Stimulated activated effector memory CD8-positive, alpha-beta T cell treated with anti-CD3 and anti-CD28 coated beads, Interleukin-12 subunit alpha, Interleukin-12 subunit beta, amount 100 ng/mL, for 72 hours (primary cell): ENCODE data around the gene GNAS.

Experiments
- ATAC-seq: fragments of 150-1000 bp; cut with Tn5 transposase; 2 replicates; pipeline ENCODE4 v1.10.0; 2021
- DNase-seq, 2 donors: peaks; one replicate each; pipeline ENCODE4 v3.0.0; 2021 to 2022; ENCODE audit warnings: low spot score in 2 of 2
- H3K27ac Mint-ChIP-seq: one replicate; pipeline ENCODE4 v1.8.0; 2022; ENCODE audit warnings: mild to moderate bottlenecking, mixed read lengths
- H3K36me3 Mint-ChIP-seq: one replicate; pipeline ENCODE4 v1.8.0; 2022; ENCODE audit warnings: mild to moderate bottlenecking, mixed read lengths
- H3K4me1 Mint-ChIP-seq: one replicate; pipeline ENCODE4 v1.8.0; 2022; ENCODE audit warnings: mixed read lengths
- H3K4me3 Mint-ChIP-seq: one replicate; pipeline ENCODE4 v1.8.0; 2022; ENCODE audit warnings: mild to moderate bottlenecking, mixed read lengths
- H3K9me3 Mint-ChIP-seq: one replicate; pipeline ENCODE4 v1.8.0; 2022; ENCODE audit warnings: mixed read lengths

The GNAS gene

DNA sequence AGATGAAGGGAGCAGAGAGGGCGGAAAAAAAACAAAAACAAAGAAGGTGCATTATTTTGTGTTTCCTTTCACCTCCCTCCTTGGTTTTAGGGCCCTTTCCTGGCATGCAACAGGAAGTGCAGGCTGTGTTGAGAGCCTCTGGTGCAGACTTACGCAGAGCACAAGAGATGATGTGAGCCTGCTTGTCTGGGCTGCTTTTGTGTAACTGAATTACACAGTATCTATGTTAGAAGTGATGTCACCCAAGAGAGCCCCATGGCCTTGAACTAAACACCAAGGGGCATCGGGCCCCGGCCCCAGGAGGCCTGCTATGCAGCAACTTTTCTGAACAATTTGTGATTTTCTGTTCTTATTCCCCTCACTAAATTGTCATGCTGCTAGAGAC lies 25.5 kb downstream of the GNAS start:
- no peak overlapping the region for H3K4me3 Mint-ChIP-seq
- H3K36me3 Mint-ChIP-seq, result no peaks in the 10 kb centered on the region
- no peaks in the 10 kb centered on the region for H3K9me3 Mint-ChIP-seq
- peak overlapping the region; percentile 15 for H3K27ac Mint-ChIP-seq
- no peaks in the 10 kb centered on the region for H3K4me1 Mint-ChIP-seq
- ATAC-seq (peak; percentile 56), DNase-seq (no peak)

- ATAC-seq (no peak), DNase-seq (no peak)
- Mint-ChIP-seq H3K4me3 (no peak overlapping the region), H3K9me3 (no peaks in the 10 kb centered on the region), H3K27ac (peak overlapping the region; percentile 15), H3K4me1 (no peaks in the 10 kb centered on the region), H3K36me3 (no peaks in the 10 kb centered on the region)
Measured at GRCh38 chr20:58878399-58878798, 25.9 kb downstream of the GNAS start.

- H3K4me1 Mint-ChIP-seq, result no peaks in the 10 kb centered on the region
- no peaks in the 10 kb centered on the region for H3K9me3 Mint-ChIP-seq
- no peaks in the 10 kb centered on the region for H3K36me3 Mint-ChIP-seq
- ATAC-seq (no peak), DNase-seq (no peak)
- no peak overlapping the region for H3K27ac Mint-ChIP-seq
- no peak overlapping the region for H3K4me3 Mint-ChIP-seq
Measured at GRCh38 chr20:58880441-58880840, 27.9 kb downstream of the GNAS start.

GRCh38 chr20:58880994-58881752 lies 28.7 kb downstream of the GNAS start:
- ATAC-seq (no peak), DNase-seq (no peak)
- no peak overlapping the region for H3K27ac Mint-ChIP-seq
- no peaks in the 10 kb centered on the region for H3K36me3 Mint-ChIP-seq
- H3K4me3 Mint-ChIP-seq, result no peak overlapping the region
- H3K4me1 Mint-ChIP-seq, result no peaks in the 10 kb centered on the region
- H3K9me3 Mint-ChIP-seq, result no peaks in the 10 kb centered on the region

DNA sequence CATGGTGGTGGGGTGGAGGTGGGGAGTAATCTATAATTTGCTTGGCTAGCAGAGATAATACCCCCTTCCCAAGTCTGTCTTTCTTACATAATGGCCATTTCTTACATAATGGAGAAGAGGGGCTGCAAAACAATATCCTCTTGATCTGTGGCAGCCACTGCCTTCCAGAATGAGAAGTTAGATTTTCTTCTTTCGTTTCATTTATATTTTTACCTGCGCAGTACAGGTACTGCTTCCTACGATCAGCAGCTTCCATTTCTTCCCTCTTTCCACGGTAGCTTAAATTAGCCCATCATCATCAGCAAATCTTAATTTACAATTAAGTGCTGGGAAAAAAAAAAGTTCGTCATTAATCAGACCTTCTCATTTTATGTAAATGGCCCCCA lies 30.2 kb downstream of the GNAS start:
- ATAC-seq (no peak), DNase-seq (no peak)
- Mint-ChIP-seq H3K9me3 (no peaks in the 10 kb centered on the region), H3K4me1 (no peaks in the 10 kb centered on the region), H3K36me3 (no peaks in the 10 kb centered on the region), H3K4me3 (no peak overlapping the region), H3K27ac (no peak overlapping the region)

DNA sequence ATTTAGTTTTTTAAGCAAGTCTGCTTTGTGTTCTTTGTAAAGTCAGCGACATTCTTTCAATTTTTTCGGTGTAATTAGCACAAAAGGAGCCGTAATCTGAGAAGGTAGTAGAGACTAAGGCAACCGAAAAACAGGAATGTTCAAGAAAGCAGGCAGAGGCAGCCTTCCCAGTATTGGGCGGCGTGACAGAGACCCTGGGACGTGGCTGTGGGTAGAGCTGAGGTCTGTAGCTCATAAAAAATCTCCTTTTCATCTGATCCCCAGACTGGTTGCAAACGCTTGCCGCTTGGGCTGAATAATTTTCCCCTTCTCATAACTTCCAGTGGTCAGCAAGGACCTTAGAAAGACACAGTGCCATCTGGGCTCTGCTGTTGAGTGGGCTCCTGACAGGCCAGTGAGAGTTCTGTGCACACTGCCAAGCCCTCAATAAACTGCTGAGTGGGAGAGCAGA lies 30.8 kb downstream of the GNAS start:
- no peak overlapping the region for H3K4me3 Mint-ChIP-seq
- no peak overlapping the region for H3K27ac Mint-ChIP-seq
- no peak for ATAC-seq
- no peaks in the 10 kb centered on the region for H3K4me1 Mint-ChIP-seq
- no peaks in the 10 kb centered on the region for H3K36me3 Mint-ChIP-seq
- no peaks in the 10 kb centered on the region for H3K9me3 Mint-ChIP-seq
- no peak for DNase-seq

GRCh38 chr20:58884966-58885365 lies 32.5 kb downstream of the GNAS start:
- no peak for DNase-seq
- Mint-ChIP-seq H3K4me3 (no peak overlapping the region), H3K9me3 (no peaks in the 10 kb centered on the region), H3K27ac (no peak overlapping the region), H3K36me3 (peaks cover 10% of the 10 kb centered on the region), H3K4me1 (no peaks in the 10 kb centered on the region)
- no peak for ATAC-seq

GRCh38 chr20:58886546-58886945 lies 34.0 kb downstream of the GNAS start:
- H3K4me3 Mint-ChIP-seq, result no peak overlapping the region

DNA sequence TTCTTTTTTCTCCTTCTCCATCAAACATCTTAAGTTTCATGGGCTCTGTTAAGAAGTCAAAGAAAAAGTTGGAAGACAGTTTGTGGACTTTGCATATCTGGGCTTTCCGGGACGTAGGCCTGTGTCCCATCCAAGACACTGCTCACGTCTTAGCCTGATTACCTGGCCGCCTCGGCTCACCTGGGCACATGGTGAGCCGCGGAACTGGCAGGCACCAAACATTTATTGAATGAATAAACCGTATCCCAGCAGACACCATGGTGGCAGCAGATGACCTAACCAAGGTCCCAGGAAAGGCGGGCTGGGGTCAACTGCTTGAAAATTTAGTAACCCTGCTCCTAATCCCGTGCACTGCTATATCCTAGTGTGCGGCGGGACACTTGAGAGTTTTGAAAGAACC lies 35.6 kb downstream of the GNAS start:
- ATAC-seq (no peak), DNase-seq (no peak)
- peak overlapping the region; percentile 95 for H3K27ac Mint-ChIP-seq
- H3K4me3 Mint-ChIP-seq, result peak overlapping the region; percentile 87
- no peaks in the 10 kb centered on the region for H3K4me1 Mint-ChIP-seq
- H3K36me3 Mint-ChIP-seq, result peaks cover 34% of the 10 kb centered on the region
- no peaks in the 10 kb centered on the region for H3K9me3 Mint-ChIP-seq

More at GRCh38 chr20:58886546-58886945, 34.0 kb downstream of the GNAS start:
- no peaks in the 10 kb centered on the region for H3K4me1 Mint-ChIP-seq
- ATAC-seq, result no peak
- H3K27ac Mint-ChIP-seq, result no peak overlapping the region
- H3K36me3 Mint-ChIP-seq, result peaks cover 19% of the 10 kb centered on the region
- DNase-seq, result no peak
- H3K9me3 Mint-ChIP-seq, result no peaks in the 10 kb centered on the region

DNA sequence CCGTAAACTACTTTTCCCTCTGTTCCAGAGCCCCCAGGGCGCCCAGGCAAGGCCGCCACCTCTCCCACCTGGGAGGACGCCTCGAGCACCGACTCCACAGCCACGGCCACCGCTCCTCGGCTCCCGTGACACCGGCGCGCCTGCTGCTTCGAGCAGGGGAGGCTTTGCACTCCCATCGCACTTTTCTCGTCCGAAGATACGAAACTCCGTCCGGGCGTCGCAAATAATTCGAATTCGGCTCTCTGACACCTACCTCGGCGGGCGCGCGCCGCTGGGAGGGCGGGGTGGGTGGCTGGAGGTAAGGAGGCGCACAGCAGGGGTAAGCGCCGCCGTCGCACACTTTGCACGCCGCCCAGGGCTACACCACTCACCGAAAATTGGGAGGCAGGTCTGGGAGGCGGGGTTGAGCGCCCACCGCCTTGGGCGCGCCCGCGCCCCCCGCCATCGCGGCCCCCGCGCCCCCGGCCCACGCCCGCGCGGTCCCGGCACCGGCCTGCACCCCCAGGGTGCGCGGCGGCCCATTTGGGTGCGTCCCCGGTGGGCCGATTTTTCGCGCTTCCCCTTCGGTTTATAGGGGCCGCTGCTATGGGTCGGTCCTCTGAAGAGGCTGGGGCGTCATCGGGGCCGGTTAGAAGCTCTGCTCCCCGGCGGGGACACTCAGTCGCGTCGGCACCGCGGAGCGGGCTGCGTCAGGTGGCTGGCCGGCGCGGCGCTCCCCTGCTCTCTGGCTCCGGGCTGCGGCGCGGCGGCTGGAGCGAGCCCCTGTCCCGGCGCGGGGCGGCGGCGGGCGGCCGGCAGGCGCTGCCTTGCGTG lies 36.2 kb downstream of the GNAS start:
- peak; percentile 56 to 79 for DNase-seq
- H3K4me1 Mint-ChIP-seq, result peaks cover 6% of the 10 kb centered on the region
- peak overlapping the region; percentile 87 for H3K4me3 Mint-ChIP-seq
- ATAC-seq, result peak; percentile 77
- peaks cover 40% of the 10 kb centered on the region for H3K36me3 Mint-ChIP-seq
- peak overlapping the region; percentile 95 for H3K27ac Mint-ChIP-seq
- H3K9me3 Mint-ChIP-seq, result no peaks in the 10 kb centered on the region

DNA sequence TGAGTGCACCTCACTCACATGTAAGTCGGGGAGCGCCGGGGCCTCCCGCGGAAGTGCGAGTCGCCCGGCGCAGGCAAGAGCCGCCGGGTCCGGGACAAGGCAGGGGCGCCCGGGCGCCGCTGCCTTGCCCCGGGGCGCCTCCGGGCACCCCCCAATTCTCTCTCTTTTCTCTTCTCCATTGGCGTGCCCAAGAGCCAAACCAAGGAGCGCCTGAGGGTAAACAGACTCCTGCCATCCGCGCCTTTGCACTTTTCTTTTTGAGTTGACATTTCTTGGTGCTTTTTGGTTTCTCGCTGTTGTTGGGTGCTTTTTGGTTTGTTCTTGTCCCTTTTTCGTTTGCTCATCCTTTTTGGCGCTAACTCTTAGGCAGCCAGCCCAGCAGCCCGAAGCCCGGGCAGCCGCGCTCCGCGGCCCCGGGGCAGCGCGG lies 36.8 kb downstream of the GNAS start:
- Mint-ChIP-seq H3K36me3 (peaks cover 47% of the 10 kb centered on the region), H3K4me1 (peaks cover 12% of the 10 kb centered on the region), H3K9me3 (no peaks in the 10 kb centered on the region), H3K4me3 (peak overlapping the region; percentile 87), H3K27ac (peak overlapping the region; percentile 95)
- no peak for ATAC-seq
- DNase-seq, result no peak

DNA sequence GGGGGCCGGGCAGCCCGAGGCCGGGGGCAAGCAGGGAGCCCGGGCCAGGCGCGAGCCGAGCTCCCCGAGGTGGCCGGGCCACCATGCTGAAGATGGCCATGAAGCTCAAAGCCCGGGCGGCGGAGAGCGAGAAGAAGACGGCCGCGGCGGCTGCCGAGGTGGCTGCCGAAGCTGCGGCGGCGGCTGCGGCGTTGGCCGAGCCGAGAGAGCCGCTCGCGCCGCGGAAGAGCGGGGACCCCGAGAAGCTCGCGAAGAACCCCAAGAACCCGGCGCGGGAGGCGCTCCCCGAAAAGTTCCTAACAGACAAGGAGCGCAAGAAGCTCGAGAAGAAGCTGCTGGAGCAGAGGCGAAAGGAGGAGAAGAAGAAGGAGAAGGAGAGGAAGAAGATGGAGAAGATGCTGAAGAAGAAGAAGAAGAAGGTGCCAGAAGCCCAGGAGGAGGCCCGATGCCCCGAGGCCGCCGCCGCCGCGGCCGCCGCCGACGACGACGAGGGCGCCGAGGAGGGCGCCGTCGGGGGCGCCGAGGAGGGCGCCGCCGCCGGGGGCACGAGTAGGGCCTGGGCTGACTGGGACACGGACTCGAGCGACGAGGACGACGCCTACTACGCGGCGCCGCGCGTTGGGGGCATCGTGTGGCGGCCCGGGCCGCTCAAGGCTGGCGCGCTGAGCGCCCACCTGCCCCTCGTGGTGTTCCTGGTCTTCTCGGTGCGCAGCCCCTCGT lies 37.4 kb downstream of the GNAS start:
- peak overlapping the region; percentile 95 for H3K27ac Mint-ChIP-seq
- no peak for DNase-seq
- peaks cover 18% of the 10 kb centered on the region for H3K4me1 Mint-ChIP-seq
- H3K36me3 Mint-ChIP-seq, result peaks cover 53% of the 10 kb centered on the region
- H3K4me3 Mint-ChIP-seq, result peak overlapping the region; percentile 87
- no peaks in the 10 kb centered on the region for H3K9me3 Mint-ChIP-seq
- peak; percentile 5 for ATAC-seq

DNA sequence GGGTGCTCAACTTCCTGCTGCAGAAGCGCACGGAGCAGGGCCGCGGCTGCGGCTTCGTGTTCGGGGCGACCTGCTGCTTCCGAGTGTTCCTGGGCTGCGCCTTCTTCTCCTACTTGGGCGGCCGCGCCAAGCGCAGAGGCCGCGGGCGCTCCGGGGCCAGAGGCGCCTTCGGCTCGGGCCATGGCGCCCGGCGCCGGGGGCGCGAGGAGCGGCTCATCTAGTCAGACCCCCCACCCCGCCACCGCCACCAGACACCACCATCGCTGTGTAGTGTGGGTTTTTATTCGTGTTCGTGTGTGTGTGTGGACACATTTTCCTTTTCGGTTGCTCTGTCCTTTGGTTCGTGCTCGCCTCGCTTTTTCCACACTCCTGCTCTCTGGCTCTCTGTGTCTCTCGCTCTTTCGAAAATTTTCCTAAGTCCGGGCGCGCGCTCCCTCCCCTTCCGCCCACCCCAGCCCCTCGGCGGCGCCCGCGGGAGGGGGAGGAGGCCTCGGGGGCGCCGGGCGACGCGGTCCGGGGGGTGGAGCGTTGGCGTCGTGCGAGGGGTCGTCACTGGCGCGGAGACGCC lies 38.1 kb downstream of the GNAS start:
- Mint-ChIP-seq H3K4me1 (peaks cover 25% of the 10 kb centered on the region), H3K4me3 (peak overlapping the region; percentile 87), H3K9me3 (no peaks in the 10 kb centered on the region), H3K27ac (peak overlapping the region; percentile 95), H3K36me3 (peaks cover 59% of the 10 kb centered on the region)
- ATAC-seq, result peak; percentile 29
- DNase-seq, result peak; percentile 53 to 84

DNA sequence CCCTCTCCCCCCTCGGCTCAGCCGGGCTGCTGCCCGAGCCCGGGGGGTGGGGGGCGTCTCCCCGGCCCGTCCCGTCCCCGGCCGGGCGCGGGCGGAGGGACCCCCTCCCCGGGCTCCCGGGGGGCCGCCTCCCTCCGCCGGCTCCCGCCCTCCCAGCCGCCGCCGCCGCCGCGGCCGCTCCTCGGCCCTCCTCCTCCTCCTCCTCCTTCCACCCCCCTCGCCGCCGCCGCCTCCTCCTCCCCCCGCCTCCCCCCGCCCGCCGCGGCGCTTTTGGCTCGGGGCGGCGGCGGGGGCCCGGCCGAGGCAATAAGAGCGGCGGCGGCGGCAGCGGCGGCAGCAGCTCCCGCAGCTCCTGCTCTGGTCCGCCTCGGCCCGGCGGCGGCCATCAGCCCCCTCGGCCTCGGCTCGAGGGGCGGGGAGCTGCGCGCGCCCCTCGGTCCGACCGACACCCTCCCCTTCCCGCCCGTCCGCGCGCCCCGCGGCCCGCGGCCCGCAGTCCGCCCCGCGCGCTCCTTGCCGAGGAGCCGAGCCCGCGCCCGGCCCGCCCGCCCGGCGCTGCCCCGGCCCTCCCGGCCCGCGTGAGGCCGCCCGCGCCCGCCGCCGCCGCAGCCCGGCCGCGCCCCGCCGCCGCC lies 38.7 kb downstream of the GNAS start:
- DNase-seq, result peak; percentile 47 to 75

More for the DNA sequence above, 38.7 kb downstream of the GNAS start:
- peak; percentile 31 for ATAC-seq
- Mint-ChIP-seq H3K4me3 (peak overlapping the region; percentile 90), H3K36me3 (peaks cover 65% of the 10 kb centered on the region), H3K9me3 (no peaks in the 10 kb centered on the region), H3K4me1 (peaks cover 31% of the 10 kb centered on the region), H3K27ac (peak overlapping the region; percentile 99)
